GM04503 (cell line): ENCODE data around the gene ADK.

ENCODE experiments used
- DNase-seq: peaks from one replicate; pipeline ENCODE4 v3.0.0-alpha.2; 2012; ENCODE audit warnings: low read depth

ADK gene

GRCh38 chr10:74743401-74743800 lies 592.4 kb downstream of the ADK start:
- DNase-seq: no peak

DNA sequence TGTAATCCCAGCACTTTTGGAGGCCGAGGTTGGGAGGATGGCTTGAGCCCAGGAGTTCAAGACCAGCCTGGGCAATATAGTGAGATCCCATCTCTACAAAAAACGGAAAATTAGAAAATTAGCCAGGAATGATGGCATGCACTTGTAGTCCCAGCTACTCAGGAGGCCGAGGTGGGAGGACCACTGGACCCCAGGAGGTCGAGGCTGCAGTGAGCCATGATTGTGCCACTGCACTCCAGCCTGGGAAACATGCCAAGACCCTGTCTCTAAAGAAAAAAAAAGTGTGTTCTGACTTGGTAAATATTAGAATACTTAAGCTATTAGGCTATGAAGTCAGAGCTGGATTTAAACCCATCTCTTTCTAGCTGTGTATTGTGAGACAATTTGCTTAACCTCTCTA lies 594.4 kb downstream of the ADK start:
- no peak for DNase-seq

DNA sequence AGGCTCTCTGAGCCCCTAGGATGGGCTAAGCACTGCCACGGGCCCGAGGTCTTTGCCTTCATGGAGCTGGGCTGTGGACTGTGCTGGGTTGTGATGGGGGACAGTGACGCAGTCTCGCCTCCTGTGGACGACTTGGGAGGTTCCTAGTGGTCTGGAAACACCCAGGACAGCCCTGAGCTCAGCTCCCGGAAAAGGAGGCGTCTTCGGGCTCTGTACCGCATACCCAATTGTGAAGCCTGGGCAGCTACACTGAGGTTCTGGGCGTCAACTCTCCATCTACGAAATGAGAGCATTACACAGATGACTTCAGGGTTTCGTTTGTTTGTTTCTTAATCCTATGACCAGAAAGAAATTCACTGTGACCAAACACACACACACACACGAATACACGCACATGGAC lies 595.8 kb downstream of the ADK start:
- DNase-seq: peak; percentile 11

DNA sequence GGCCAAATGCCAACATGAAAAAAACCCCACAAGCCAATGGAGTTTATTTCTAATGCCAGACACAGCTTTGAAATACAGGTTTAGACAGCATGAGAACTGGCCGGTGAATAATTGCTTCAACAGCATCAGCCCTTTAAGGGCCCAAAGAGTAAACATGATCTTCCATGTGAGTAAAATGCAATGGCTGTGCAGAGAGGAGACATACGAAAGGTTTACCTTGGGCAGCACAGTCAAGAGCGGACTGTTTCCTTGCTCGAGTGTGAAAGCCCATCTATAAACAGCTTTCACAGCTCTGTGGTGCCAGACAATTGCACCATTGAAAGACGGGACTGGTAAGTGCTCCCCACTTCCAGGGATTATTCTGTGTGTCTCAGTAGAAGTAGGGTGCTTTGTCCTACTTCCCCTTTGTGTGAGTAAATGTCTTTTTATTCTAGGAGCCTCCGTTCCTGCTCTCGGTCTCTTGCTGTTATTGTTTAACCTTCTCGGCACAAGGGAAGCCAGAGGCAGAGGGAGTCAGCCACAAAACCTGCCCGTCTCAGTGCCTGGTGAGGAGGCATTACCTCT lies 597.5 kb downstream of the ADK start:
- no peak for DNase-seq

GRCh38 chr10:74750848-74751274 lies 599.8 kb downstream of the ADK start:
- DNase-seq: no peak

DNA sequence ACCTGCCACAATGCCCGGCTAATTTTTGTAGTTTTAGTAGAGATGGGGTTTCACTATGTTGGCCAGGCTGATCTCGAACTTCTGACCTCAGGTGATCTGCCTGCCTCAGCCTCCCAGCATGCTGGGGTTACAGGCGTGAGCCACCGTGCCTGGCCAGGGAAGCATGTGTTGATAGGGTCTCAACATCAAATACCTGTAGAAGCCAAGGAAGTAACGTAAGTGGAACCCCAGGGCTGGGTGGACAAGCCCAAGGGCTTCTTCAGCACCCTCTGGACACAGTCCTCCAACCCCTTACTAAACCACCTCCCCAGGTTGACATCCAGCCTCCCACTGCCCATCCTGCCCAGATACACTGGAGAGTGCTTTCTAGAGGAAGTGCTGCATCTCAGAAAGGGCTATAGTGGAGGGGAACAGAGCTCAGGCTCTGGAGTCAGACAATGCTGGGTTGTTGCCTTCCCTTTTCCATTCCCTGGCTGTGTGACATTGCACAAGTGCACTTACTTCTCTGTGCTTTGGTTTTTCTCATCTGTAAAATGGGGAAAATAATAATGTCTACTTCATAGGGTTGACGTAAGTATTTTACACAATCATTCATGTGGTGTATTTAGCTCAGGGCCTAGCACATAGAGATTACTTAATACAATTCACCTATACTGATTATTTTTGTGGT lies 601.5 kb downstream of the ADK start:
- DNase-seq: no peak

DNA sequence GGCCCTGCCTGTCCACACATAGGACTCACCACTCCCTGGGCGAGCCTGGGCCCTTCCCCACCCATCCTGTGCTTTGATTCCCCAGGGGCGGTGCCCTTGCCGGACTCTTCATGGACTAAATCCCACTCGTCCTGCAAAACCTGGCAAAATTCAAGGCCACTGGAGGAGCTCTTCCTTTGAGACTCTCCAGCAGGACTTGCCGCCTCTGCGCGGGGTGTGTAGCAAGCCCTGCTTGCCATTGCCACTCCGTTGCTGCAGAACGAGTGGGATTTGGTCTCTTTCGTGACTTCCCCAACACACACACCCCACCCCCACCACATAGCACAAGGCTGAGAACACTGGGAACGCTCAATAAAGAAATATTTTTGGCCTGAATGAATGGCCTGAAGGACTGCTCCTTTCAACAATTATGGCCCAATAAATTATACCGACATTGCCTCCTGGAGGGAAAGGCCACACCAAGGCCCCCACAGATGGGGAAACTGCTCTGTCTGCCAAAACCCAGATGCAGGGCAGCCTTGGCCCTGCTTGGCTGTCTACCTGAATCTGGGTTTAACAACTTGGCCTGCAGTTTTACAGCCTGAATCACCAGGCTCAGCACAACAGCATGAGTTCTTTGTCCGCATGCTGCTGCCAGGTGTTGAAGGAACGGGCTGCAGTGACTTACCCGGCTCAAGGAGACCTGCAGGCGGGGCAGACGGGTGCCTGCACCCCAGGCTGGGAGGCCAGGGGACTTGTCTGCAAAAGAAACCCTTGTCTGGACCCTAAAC lies 602.6 kb downstream of the ADK start:
- peak; percentile 86 for DNase-seq

GRCh38 chr10:74754381-74754821 lies 603.4 kb downstream of the ADK start:
- DNase-seq: no peak

DNA sequence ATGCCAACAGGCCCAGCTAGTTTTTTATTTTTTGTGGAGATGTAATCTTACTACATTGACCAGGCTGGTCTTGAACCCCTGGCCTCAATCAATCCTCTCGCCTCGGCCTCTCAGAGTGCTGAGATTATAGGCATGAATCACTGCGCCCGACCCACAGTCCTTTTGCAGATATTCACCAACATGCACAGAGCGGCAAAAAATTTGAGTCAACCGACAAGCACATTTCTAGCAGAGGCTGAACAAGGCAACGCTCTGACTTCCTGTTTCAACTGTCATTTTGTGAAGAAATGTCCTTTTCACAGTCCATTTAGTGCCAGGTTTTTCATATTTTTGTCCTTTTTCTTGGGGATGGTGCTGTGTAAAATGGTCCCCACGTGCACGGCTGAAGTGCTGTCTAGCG lies 604.3 kb downstream of the ADK start:
- DNase-seq: no peak
